HUES6 (cell line): ENCODE data around the gene CCNL2.
A peak's percentile ranks its signal among the peaks of the same experiment; 100 is the strongest.
"Not testable (repeated sequence)": the region's sequence is repeated elsewhere in the genome, so short reads cannot be mapped to it uniquely, and the experiment has no call there.

Experiments used
- H3K27ac ChIP-seq: 2 replicates; pipeline ENCODE4 v1.7.0; 2013; ENCODE audit warnings: low read depth, mild to moderate bottlenecking, low read length, inconsistent platforms
- H3K27me3 ChIP-seq: 2 replicates; pipeline ENCODE4 v1.6.1; 2013; ENCODE audit warnings: low read length; ENCODE audit not compliant: control insufficient read depth, insufficient read depth
- H3K36me3 ChIP-seq: 2 replicates; pipeline ENCODE4 v1.6.1; 2013; ENCODE audit warnings: low read length; ENCODE audit not compliant: control insufficient read depth, insufficient read depth
- H3K4me1 ChIP-seq: 2 replicates; pipeline ENCODE4 v1.6.1; 2013; ENCODE audit warnings: low read length; ENCODE audit not compliant: control insufficient read depth, insufficient read depth
- H3K4me3 ChIP-seq: 2 replicates; pipeline ENCODE4 v1.5.1; 2013; ENCODE audit warnings: low read depth, low read length
- H3K9ac ChIP-seq: one replicate; pipeline ENCODE4 v1.6.1; 2013; ENCODE audit warnings: mild to moderate bottlenecking, low read length
- H3K9me3 ChIP-seq: 2 replicates; pipeline ENCODE4 v1.6.1; 2013; ENCODE audit warnings: low read depth, low read length; ENCODE audit not compliant: control insufficient read depth, insufficient read depth

The CCNL2 gene

GRCh38 chr1:1376551-1377226 is 22.4 kb downstream of the CCNL2 start:
- Histone ChIP-seq H3K27me3 (no peaks in the 10 kb centered on the region), H3K27ac (no peak overlapping the region), H3K4me3 (no peak overlapping the region), H3K9ac (no peak overlapping the region), H3K36me3 (peaks cover 13% of the 10 kb centered on the region), H3K4me1 (peaks cover 9% of the 10 kb centered on the region; the same call in 1 of the 2 replicates), H3K9me3 (no peaks in the 10 kb centered on the region)

- H3K4me3 ChIP-seq: peak within 1 kb of the TSS; percentile 85
- H3K9ac ChIP-seq: peak within 1 kb of the TSS; percentile 88
- no peaks in the 10 kb centered on the region for H3K27me3 ChIP-seq
- H3K27ac ChIP-seq: peak within 1 kb of the TSS; percentile 85
- peaks cover 18% of the 10 kb centered on the region for H3K36me3 ChIP-seq
- H3K4me1 ChIP-seq: peaks cover 9% of the 10 kb centered on the region; the same call in 1 of the 2 replicates
- no peaks in the 10 kb centered on the region for H3K9me3 ChIP-seq
Observed at GRCh38 chr1:1374929-1375662, 24.0 kb downstream of the CCNL2 start, which contains the start of gene AURKAIP1. Gene AURKAIP1, minus strand, starts transcription at chr1:1375207. Its CDS starts 451 bp downstream, at chr1:1374756.

- Histone ChIP-seq H3K9me3 (no peaks in the 10 kb centered on the region), H3K4me3 (peak overlapping the region; percentile 85), H3K27ac (peak overlapping the region; percentile 85), H3K36me3 (peaks cover 18% of the 10 kb centered on the region), H3K9ac (peak overlapping the region; percentile 88), H3K27me3 (no peaks in the 10 kb centered on the region), H3K4me1 (peaks cover 9% of the 10 kb centered on the region; the same call in 1 of the 2 replicates)
Observed at GRCh38 chr1:1374589-1374928, 24.6 kb downstream of the CCNL2 start.

- H3K36me3 ChIP-seq: peaks cover 18% of the 10 kb centered on the region
- peak overlapping the region; percentile 85 for H3K4me3 ChIP-seq
- H3K4me1 ChIP-seq: peaks cover 9% of the 10 kb centered on the region; the same call in 1 of the 2 replicates
- H3K9ac ChIP-seq: peak overlapping the region; percentile 88
- no peak overlapping the region for H3K27ac ChIP-seq
- H3K27me3 ChIP-seq: no peaks in the 10 kb centered on the region
- no peaks in the 10 kb centered on the region for H3K9me3 ChIP-seq
Observed at GRCh38 chr1:1373815-1374588, 25.1 kb downstream of the CCNL2 start.

- H3K4me1 ChIP-seq: peaks cover 9% of the 10 kb centered on the region; the same call in 1 of the 2 replicates
- H3K9me3 ChIP-seq: no peaks in the 10 kb centered on the region
- no peak overlapping the region for H3K27ac ChIP-seq
- H3K36me3 ChIP-seq: peaks cover 18% of the 10 kb centered on the region
- H3K9ac ChIP-seq: no peak overlapping the region
- no peaks in the 10 kb centered on the region for H3K27me3 ChIP-seq
- 0 out of 2 replicates have a peak overlapping the region, but pooled peaks have one; percentile 85 for H3K4me3 ChIP-seq
Observed at GRCh38 chr1:1373051-1373814, 25.9 kb downstream of the CCNL2 start.

- Histone ChIP-seq H3K4me3 (no peak overlapping the region), H3K27ac (no peak overlapping the region), H3K36me3 (peaks cover 18% of the 10 kb centered on the region), H3K4me1 (peaks cover 9% of the 10 kb centered on the region; the same call in 1 of the 2 replicates), H3K9me3 (peaks cover 5% of the 10 kb centered on the region), H3K9ac (no peak overlapping the region), H3K27me3 (no peaks in the 10 kb centered on the region)
Observed at GRCh38 chr1:1371746-1372711, 27.1 kb downstream of the CCNL2 start.

GRCh38 chr1:1371364-1371745 is 27.8 kb downstream of the CCNL2 start:
- Histone ChIP-seq H3K36me3 (peaks cover 18% of the 10 kb centered on the region), H3K4me1 (peaks cover 9% of the 10 kb centered on the region; the same call in 1 of the 2 replicates), H3K9me3 (peaks cover 11% of the 10 kb centered on the region), H3K27ac (no peak overlapping the region), H3K4me3 (no peak overlapping the region), H3K9ac (no peak overlapping the region), H3K27me3 (no peaks in the 10 kb centered on the region)

- Histone ChIP-seq H3K36me3 (peaks cover 18% of the 10 kb centered on the region), H3K9ac (no peak overlapping the region), H3K27me3 (no peaks in the 10 kb centered on the region), H3K4me1 (peaks cover 5% of the 10 kb centered on the region; the same call in 1 of the 2 replicates), H3K4me3 (no peak overlapping the region), H3K9me3 (peaks cover 17% of the 10 kb centered on the region), H3K27ac (no peak overlapping the region)
Observed at GRCh38 chr1:1370771-1371300, 28.3 kb downstream of the CCNL2 start.

GRCh38 chr1:1370094-1370493 is 29.0 kb downstream of the CCNL2 start:
- H3K27ac ChIP-seq, H3K4me1 ChIP-seq, H3K27me3 ChIP-seq, H3K4me3 ChIP-seq, H3K9ac ChIP-seq: not testable (repeated sequence)
- Histone ChIP-seq H3K36me3 (peaks cover 18% of the 10 kb centered on the region), H3K9me3 (peaks cover 18% of the 10 kb centered on the region)
